Measurements from ENCODE around the gene ROBO1.

The ROBO1 gene

DNA sequence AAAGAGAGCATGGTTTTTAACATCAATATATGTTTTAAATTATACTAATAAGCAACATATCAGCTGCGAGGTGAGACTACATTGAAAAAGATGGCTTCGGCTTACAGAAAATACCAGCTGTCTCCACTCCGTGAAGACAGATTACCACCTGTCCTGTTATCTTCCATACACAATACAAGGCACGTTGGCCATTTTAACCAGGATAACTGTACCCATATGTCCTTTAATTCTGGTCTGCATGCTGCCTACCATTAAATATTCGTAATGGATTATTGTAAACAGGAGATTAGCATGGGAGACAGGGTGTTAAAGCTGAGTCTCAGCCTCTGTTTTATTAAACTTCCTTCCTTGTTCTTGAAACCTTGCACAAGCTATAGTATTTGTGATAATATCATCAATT lies 855.5 kb downstream of the ROBO1 start:
- Mint-ChIP-seq H3K9me3 (peaks cover 4 to 7% of the 10 kb centered on the region in 2 donors), H3K27me3 (no peaks in the 10 kb centered on the region), H3K4me3 (no peak overlapping the region), H3K4me1 (ENCODE audit: low read depth in 2 of 2) (no peaks in the 10 kb centered on the region), H3K27ac (no peak overlapping the region), H3K36me3 (ENCODE audit: insufficient read depth) (no peaks in the 10 kb centered on the region)
- DNase-seq (no peak), ATAC-seq (replicated peaks) (no peak)

DNA sequence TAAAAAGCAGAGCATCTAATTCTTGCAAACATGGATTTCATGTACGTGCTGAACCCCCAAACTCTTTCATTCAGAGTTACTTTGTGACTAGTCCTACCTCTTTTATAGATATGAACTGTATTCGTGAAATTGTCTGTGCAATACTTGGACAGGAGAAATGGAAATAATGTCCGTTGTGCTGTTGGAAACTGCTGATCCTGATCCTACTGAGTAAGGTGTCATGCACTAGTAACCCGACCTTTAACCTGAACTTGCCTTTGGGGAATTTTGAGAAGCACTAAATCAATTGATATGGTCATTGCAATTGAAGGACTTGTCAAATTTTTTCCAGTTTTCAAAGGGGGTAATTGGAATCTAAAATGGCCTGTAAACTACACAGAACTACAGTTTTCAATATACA lies 856.4 kb downstream of the ROBO1 start:
- no peak for ATAC-seq (replicated peaks)
- H3K4me3 Mint-ChIP-seq: no peak overlapping the region

DNA sequence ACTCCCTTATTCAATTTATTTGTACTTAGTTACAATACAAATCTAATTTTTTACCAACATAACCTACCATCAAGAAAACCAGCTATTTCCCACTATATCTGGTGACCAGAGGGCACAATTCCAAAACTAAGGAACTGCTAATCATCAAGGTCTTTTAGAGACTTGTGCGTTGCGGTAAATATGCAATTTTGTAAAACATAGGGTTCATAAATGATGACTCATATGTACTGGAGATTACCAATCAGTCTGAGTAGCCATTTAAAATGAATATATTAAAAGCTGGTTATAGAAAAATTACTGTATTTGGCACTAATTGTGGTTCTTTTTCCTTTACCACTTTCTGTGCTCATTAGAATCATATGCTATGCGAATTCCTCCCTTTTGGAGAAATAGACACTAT lies 859.6 kb downstream of the ROBO1 start:
- Mint-ChIP-seq H3K4me1 (ENCODE audit: low read depth in 2 of 2) (no peaks in the 10 kb centered on the region), H3K36me3 (ENCODE audit: insufficient read depth) (no peaks in the 10 kb centered on the region), H3K27me3 (no peaks in the 10 kb centered on the region), H3K4me3 (no peak overlapping the region), H3K9me3 (peaks cover 7 to 8% of the 10 kb centered on the region in 2 donors), H3K27ac (no peak overlapping the region)
- ATAC-seq (replicated peaks) (no peak), DNase-seq (no peak)

More for the DNA sequence above, 856.4 kb downstream of the ROBO1 start:
- no peaks in the 10 kb centered on the region for H3K36me3 Mint-ChIP-seq (ENCODE audit: insufficient read depth)
- H3K4me1 Mint-ChIP-seq (ENCODE audit: low read depth in 2 of 2): no peaks in the 10 kb centered on the region
- no peak for DNase-seq
- H3K9me3 Mint-ChIP-seq: peaks cover 5 to 7% of the 10 kb centered on the region in 2 donors
- H3K27me3 Mint-ChIP-seq: no peaks in the 10 kb centered on the region
- H3K27ac Mint-ChIP-seq: no peak overlapping the region

DNA sequence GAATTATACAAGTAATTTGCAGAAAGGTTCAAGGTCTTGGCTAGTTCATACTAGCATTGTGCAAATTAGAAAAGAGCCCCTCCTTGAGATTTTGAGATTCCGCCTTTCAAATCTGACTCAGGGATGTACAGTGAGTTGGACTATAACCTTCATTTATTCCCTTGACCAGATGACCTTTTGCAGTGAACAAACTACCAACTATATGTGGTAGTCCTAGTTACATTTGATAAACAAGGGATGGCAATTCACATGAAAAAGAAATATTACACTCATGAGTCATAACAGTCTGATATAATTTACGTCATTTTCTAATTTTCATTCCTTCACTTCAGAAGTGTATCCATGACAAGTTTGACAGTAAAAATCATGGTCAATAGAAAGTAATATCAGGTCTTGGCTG lies 860.4 kb downstream of the ROBO1 start:
- Mint-ChIP-seq H3K4me3 (no peak overlapping the region), H3K9me3 (peaks cover 7 to 8% of the 10 kb centered on the region in 2 donors), H3K27me3 (no peaks in the 10 kb centered on the region), H3K36me3 (ENCODE audit: insufficient read depth) (no peaks in the 10 kb centered on the region), H3K27ac (no peak overlapping the region), H3K4me1 (ENCODE audit: low read depth in 2 of 2) (no peaks in the 10 kb centered on the region)
- no peak for ATAC-seq (replicated peaks)
- DNase-seq: no peak

DNA sequence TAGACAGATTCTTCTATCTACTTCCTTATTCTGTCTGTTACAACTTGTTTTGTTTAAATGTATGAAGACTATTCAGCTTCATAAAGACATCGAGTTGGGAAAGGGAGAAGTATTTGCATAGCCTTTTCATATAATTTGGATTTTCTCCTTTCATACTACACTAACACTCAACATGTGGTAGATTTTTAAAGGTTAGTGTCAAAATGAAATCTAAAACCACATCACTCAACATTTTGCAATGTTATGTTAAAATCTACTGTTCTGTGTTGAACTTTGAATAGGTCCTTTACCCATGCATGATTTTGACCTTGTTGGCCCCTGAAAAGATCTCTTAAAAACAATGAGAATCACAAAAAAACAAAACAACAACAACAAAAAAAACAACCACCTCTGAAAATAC lies 860.9 kb downstream of the ROBO1 start:
- ATAC-seq (replicated peaks) (no peak), DNase-seq (no peak)
- no peaks in the 10 kb centered on the region for H3K4me1 Mint-ChIP-seq (ENCODE audit: low read depth in 2 of 2)
- H3K27ac Mint-ChIP-seq: no peak overlapping the region
- no peaks in the 10 kb centered on the region for H3K36me3 Mint-ChIP-seq (ENCODE audit: insufficient read depth)
- H3K27me3 Mint-ChIP-seq: no peaks in the 10 kb centered on the region
- H3K9me3 Mint-ChIP-seq: peaks cover 7 to 8% of the 10 kb centered on the region in 2 donors
- H3K4me3 Mint-ChIP-seq: no peak overlapping the region

DNA sequence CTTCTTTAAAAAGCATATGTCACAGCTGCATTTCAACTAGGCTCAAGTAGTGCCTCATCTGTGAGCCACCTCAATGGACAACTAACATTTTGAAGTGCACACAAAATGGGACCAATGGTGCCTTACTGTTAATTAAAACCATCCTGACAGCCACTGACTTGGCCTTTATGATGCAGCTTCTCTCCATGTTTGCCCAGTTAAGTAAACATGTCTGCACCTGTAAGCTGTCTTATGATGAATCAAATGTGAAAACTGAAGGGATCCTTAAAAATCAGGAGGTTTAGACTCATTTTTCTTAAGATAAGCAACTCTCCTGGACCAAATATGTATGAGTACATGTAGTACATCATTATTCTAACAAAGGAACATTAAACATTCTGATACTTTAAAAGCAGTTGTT lies 861.6 kb downstream of the ROBO1 start:
- no peaks in the 10 kb centered on the region for H3K27me3 Mint-ChIP-seq
- ATAC-seq (replicated peaks) (no peak), DNase-seq (no peak)
- H3K27ac Mint-ChIP-seq: no peak overlapping the region
- H3K9me3 Mint-ChIP-seq: peaks cover 7 to 8% of the 10 kb centered on the region in 2 donors
- H3K4me3 Mint-ChIP-seq: no peak overlapping the region
- no peaks in the 10 kb centered on the region for H3K4me1 Mint-ChIP-seq (ENCODE audit: low read depth in 2 of 2)
- H3K36me3 Mint-ChIP-seq (ENCODE audit: insufficient read depth): no peaks in the 10 kb centered on the region

DNA sequence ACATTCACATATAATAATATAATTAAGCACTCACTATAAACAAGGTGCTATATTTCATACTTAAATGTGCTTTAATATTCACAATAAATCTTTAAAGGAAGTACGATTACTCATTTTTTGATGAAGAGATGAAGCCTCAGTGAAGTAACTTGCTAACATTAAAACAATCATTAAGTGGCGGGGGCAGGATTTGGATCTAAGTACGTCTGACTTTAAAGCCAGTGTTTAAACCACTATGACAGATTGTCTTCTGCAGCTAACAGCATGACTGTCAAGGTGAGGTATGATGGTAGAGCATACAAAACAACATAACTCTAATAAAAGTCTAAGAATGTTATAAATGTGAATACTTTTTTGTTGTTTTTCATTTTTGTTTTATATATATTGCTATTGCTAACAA lies 862.1 kb downstream of the ROBO1 start:
- no peaks in the 10 kb centered on the region for H3K4me1 Mint-ChIP-seq (ENCODE audit: low read depth in 2 of 2)
- no peak for ATAC-seq (replicated peaks)
- H3K27ac Mint-ChIP-seq: no peak overlapping the region
- no peak for DNase-seq
- H3K4me3 Mint-ChIP-seq: no peak overlapping the region
- no peaks in the 10 kb centered on the region for H3K27me3 Mint-ChIP-seq
- peaks cover 7 to 8% of the 10 kb centered on the region in 2 donors for H3K9me3 Mint-ChIP-seq
- H3K36me3 Mint-ChIP-seq (ENCODE audit: insufficient read depth): no peaks in the 10 kb centered on the region

DNA sequence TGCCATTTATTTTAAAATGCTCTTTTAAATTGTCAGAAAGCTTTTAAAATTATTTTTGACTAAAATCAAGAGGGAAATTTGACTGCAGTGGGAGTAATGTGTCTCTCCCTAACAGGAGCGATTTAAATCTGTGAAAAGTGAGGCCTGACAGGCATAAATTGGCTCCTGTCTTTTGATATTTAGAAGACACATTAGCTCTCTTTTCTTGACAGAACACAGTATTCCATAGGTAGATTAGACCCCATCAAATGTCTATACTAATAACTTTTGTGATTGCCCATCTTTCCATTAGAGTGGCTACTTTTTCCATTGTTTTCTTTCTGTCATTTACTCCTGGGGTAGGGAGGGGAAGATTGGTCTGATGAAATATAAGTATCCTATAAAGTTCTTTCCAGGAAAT lies 866.3 kb downstream of the ROBO1 start:
- Mint-ChIP-seq H3K4me3 (no peak overlapping the region), H3K4me1 (ENCODE audit: low read depth in 2 of 2) (no peaks in the 10 kb centered on the region)
- no peak for ATAC-seq (replicated peaks)

DNA sequence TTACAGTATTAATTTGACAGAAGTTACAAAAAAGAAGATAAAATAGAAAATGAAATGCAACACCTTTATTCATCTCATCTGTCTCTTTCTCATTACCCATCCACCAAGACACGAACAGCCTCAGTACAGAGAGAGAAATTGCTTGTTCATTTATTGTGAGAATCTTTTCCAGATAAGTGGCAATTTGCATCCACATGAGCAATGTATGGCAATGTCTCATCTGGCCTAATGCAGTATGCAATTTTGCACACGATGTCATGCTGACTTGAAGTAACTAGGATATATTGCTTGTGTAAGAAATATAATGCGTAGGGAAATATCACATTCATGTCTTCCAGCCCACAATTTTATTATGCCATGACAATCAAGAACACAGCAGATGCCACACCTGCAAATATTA lies 866.9 kb downstream of the ROBO1 start:
- ATAC-seq (replicated peaks) (no peak), DNase-seq (no peak)
- no peaks in the 10 kb centered on the region for H3K4me1 Mint-ChIP-seq (ENCODE audit: low read depth in 2 of 2)
- no peaks in the 10 kb centered on the region for H3K36me3 Mint-ChIP-seq (ENCODE audit: insufficient read depth)
- H3K4me3 Mint-ChIP-seq: no peak overlapping the region
- peaks cover 0 to 8% of the 10 kb centered on the region in 2 donors for H3K9me3 Mint-ChIP-seq
- no peak overlapping the region for H3K27ac Mint-ChIP-seq
- H3K27me3 Mint-ChIP-seq: no peaks in the 10 kb centered on the region

More for the DNA sequence above, 866.3 kb downstream of the ROBO1 start:
- H3K9me3 Mint-ChIP-seq: peaks cover 0 to 5% of the 10 kb centered on the region in 2 donors
- no peaks in the 10 kb centered on the region for H3K27me3 Mint-ChIP-seq
- no peak overlapping the region for H3K27ac Mint-ChIP-seq
- no peaks in the 10 kb centered on the region for H3K36me3 Mint-ChIP-seq (ENCODE audit: insufficient read depth)
- no peak for DNase-seq

DNA sequence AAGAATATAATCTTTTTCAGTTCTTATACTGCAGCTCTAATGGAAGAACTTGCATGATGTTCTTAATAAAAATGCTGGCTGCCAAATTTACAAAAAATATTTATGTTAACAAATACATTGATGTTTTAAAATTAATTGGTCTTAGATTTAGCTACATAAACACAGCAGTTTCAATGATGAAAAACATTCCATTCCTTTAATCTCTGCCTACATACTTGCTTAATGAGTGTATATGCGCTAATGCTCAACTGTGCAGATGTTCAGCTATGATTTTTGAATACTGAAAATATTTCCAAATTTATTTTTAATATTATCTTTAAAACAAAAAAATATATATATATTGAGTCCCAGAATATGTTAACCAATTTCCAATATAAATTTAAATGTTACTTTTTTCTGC lies 867.4 kb downstream of the ROBO1 start:
- no peak for ATAC-seq (replicated peaks)
- Mint-ChIP-seq H3K27ac (no peak overlapping the region), H3K9me3 (peaks cover 0 to 8% of the 10 kb centered on the region in 2 donors), H3K36me3 (ENCODE audit: insufficient read depth) (no peaks in the 10 kb centered on the region), H3K4me1 (ENCODE audit: low read depth in 2 of 2) (no peaks in the 10 kb centered on the region), H3K4me3 (no peak overlapping the region), H3K27me3 (no peaks in the 10 kb centered on the region)
- DNase-seq: no peak

DNA sequence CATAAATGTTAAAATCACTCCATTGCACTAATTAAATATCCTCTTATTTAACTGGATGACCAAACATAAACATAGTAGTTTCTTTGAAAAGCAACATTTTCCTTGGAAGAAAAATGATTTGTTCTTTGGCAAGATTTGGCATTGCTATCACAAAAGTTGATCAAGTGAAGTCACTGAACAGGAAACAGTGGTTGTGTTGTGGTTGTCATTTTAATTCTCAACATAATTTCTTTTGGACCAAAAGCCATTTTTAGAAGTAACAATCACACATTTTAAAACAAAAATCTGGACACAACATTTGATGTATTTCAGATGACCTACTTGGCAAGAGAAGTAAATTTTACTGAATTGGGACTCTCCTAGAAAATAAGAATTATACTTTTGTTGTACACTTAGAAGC lies 872.3 kb downstream of the ROBO1 start:
- Mint-ChIP-seq H3K4me3 (no peak overlapping the region), H3K27me3 (no peaks in the 10 kb centered on the region), H3K36me3 (ENCODE audit: insufficient read depth) (no peaks in the 10 kb centered on the region), H3K9me3 (peaks cover 16 to 29% of the 10 kb centered on the region in 2 donors), H3K27ac (no peak overlapping the region), H3K4me1 (ENCODE audit: low read depth in 2 of 2) (no peaks in the 10 kb centered on the region)
- DNase-seq (no peak), ATAC-seq (replicated peaks) (no peak)

DNA sequence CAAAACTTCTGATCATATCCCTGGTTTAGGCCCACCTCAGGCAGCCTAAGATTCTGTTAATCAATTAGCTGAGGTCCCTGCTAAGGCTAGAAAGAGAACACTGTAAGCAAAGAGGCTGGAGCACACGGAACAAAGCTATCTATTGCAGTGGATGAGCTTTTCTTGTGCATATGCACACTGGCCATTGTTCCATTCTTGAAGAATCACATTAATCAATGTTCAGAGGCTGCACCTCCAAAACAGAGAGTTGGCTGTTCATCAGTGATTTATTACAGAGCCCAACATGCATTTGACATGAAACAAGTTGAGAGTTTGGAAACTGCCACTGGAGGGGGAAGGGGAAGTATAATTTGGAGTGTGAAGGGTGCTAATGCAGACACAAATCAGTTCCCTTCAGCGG lies 873.0 kb downstream of the ROBO1 start:
- Mint-ChIP-seq H3K9me3 (peaks cover 16 to 33% of the 10 kb centered on the region in 2 donors), H3K27ac (no peak overlapping the region), H3K36me3 (ENCODE audit: insufficient read depth) (no peaks in the 10 kb centered on the region), H3K27me3 (no peaks in the 10 kb centered on the region), H3K4me3 (no peak overlapping the region), H3K4me1 (ENCODE audit: low read depth in 2 of 2) (no peaks in the 10 kb centered on the region)
- DNase-seq (no peak), ATAC-seq (replicated peaks) (no peak)

DNA sequence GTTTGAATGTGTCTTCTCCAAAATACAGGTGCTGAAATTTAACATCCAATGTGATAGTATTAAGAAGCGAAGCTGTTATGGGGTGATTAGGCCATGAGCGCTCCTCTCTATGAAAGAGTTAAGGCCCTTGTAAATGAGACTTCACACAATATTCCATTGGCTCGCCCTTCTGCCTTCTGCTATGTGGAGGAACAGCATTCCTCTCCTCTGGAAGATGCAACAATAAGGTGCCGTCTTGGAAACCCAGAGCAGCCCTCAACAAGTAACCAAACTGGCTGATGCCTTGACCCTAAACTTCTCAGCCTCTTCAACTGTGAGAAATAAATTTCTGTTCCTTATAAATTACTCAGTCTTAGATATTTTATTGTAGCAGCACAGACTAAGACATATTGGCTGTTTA lies 874.6 kb downstream of the ROBO1 start:
- ATAC-seq (replicated peaks) (no peak), DNase-seq (no peak)
- H3K4me3 Mint-ChIP-seq: no peak overlapping the region
- H3K36me3 Mint-ChIP-seq (ENCODE audit: insufficient read depth): no peaks in the 10 kb centered on the region
- H3K27ac Mint-ChIP-seq: no peak overlapping the region
- H3K9me3 Mint-ChIP-seq: peaks cover 16 to 33% of the 10 kb centered on the region in 2 donors
- H3K27me3 Mint-ChIP-seq: no peaks in the 10 kb centered on the region
- no peaks in the 10 kb centered on the region for H3K4me1 Mint-ChIP-seq (ENCODE audit: low read depth in 2 of 2)

DNA sequence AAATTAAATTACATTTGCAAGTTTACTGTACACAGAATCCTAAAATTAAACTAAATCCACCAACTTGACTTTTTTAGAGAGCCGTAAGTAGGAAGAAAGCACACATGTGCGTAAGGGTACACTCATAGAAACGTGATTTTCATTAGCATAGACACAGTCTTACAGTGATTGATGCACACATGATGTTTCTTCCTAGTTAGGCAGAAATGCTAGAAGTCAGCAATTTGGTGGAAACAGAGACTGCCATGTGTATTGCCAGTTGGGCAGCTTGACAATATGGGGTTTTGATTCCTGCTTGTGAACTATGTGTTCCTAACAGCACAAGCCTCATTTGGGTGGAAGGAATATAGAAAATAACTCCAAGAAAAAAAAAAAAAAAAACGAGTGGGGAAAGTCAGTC lies 878.5 kb downstream of the ROBO1 start:
- H3K27me3 Mint-ChIP-seq: no peaks in the 10 kb centered on the region
- H3K36me3 Mint-ChIP-seq (ENCODE audit: insufficient read depth): no peaks in the 10 kb centered on the region
- DNase-seq (no peak), ATAC-seq (replicated peaks) (no peak)
- no peak overlapping the region for H3K27ac Mint-ChIP-seq
- H3K9me3 Mint-ChIP-seq: peaks cover 14 to 24% of the 10 kb centered on the region in 2 donors
- no peaks in the 10 kb centered on the region for H3K4me1 Mint-ChIP-seq (ENCODE audit: low read depth in 2 of 2)
- H3K4me3 Mint-ChIP-seq: no peak overlapping the region

DNA sequence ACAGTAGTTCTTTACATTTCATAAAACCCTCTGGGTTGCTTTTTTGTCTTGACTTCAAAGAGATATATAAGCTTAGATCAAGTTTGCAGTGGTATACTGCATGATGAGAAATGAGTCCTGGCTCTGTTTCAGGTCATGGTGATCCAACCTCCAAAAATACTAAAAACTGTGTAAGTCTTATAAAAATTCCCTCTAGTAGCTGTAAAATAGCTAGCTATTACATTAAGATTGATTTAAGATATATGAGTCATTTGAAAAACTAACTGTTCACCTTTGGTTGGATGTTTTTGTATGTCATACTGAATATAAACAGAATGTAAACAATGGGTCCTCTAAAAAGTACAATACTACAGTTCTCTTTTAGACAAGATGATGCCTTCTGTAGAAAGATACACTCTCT lies 879.2 kb downstream of the ROBO1 start:
- DNase-seq (no peak), ATAC-seq (replicated peaks) (no peak)
- H3K4me1 Mint-ChIP-seq (ENCODE audit: low read depth in 2 of 2): no peaks in the 10 kb centered on the region
- H3K36me3 Mint-ChIP-seq (ENCODE audit: insufficient read depth): no peaks in the 10 kb centered on the region
- H3K4me3 Mint-ChIP-seq: no peak overlapping the region
- no peak overlapping the region for H3K27ac Mint-ChIP-seq
- H3K27me3 Mint-ChIP-seq: no peaks in the 10 kb centered on the region
- peaks cover 15 to 24% of the 10 kb centered on the region in 2 donors for H3K9me3 Mint-ChIP-seq
